NT2/D1 (cell line): Measurements from ENCODE around the gene CBLB.

Experiments used
- SUZ12 ChIP-seq: IDR thresholded peaks from 2 replicates; pipeline ENCODE4 v1.6.1; 2011; ENCODE audit not compliant: insufficient read length, insufficient read depth; ENCODE audit errors: extremely low read depth
- ZNF274 ChIP-seq: IDR thresholded peaks from 2 replicates; pipeline ENCODE4 v1.6.1; 2011; ENCODE audit warnings: mild to moderate bottlenecking, low read depth, low read length

GRCh38 chr3:105781871-105782270, 86.9 kb downstream of the CBLB start:
- TF ChIP-seq ZNF274 (no peak), SUZ12 (no peak)
